HG02970 (cell line): ENCODE data around the gene PPFIA1.
"Not testable (repeated sequence)": the region's sequence is repeated elsewhere in the genome, so short reads cannot be mapped to it uniquely, and the experiment has no call there.

Experiments used
- ATAC-seq: cut with Tn5 transposase; IDR thresholded peaks from one replicate; pipeline ENCODE4 v1.9.1; 2021; ENCODE audit warnings: mild to moderate bottlenecking, moderate library complexity, moderate number of reproducible peaks; ENCODE audit not compliant: unreplicated experiment, low FRiP score

The PPFIA1 gene

DNA sequence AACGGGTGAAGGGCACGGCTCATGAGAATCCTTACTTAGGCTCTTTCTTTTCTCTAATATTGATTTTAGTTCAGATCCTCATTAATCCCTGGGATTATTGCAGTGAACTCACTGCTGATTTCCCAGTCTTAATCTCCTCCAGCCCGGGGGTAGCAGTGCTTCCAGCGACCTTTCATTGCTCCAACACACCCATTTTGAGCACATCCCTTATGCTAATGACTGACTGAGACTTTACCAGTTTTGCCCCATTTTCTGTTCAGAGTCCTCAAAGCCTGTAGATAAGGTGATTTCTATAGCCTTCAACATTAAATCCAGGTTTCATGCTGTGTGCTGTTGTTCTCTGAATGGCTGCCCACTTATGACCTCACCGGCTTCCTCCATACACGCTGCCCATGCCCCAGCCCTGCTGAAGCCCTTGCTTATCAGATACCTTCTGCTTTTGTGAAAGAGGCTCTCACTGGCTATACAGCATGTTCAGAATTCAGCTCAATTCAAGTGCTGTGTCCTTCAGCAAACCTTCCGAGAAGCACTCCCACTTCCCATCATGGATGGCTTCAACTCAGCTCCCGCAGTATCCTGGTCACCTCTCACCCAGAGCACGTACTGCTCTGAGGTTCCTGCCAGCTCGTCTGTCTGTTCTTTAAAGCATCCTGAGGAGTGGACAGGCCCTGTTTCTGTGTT, 49.0 kb downstream of the PPFIA1 start:
- no peak for ATAC-seq

DNA sequence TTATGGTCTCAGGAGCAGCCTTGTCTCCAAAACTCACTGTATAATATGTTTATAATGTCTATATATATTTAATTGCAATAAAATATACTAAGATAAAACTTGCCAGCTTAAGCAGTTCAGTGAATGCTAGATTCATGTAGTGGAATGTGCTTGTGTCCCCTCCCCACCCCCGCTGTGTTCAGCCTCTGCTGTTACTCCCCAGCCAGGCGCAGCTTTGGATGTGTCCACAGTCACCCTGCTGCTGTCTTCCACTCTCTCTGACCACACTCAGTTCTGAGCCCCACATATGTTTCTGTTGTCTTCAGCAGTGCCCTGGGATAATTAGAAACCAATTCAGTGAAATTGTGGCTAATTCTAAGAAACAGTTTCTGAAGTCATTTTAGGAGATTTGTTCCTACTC, 52.2 kb downstream of the PPFIA1 start:
- no peak for ATAC-seq

DNA sequence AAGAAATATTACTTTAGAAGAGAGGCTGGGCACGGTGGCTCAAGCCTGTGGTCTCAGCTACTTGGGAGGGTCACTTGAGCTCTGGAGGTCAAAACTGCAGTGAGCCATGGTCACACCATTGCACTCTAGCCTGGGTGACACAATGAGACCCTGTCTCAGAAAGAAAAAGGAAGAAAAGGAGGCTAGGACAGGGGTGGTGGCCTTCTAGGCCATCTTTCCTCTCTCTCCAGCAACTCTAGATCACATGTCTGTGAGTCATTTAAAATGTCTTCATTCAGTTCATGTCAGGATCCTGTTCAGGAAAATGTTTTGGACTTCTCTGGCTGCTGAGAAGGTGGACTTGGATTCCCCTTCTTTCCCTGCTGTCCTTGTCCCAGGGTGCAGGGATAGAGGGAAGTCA, 53.3 kb downstream of the PPFIA1 start:
- no peak for ATAC-seq

DNA sequence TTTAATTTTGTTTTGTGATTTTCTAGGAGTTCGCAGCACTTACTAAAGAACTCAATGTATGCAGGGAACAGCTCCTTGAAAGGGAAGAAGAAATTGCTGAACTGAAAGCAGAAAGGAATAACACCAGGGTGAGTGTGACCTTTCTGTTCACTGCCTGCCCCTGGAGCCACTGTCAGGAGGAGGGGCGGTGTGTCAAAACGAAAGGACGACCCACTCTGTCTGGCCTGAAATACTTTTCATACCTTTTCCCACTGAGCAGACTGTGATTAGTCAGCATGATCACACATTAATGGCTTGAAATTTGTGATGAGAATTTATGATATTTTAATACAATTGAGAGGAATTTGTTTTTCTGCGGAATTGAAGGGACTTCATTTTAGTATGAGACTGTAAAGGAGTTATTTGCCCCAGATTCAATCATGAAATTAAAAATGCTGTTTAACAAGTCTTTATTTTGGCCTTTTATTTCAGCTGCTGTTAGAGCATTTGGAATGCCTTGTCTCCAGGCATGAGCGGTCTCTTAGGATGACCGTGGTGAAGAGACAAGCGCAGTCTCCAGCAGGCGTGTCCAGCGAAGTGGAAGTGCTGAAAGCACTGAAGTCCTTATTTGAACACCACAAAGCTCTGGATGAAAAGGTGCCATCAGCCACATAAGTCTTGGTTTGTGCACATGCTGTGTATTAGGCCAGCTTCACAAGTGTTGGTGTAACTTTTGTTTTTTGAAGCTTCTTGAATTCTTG, 54.1 kb downstream of the PPFIA1 start:
- ATAC-seq = no peak

DNA sequence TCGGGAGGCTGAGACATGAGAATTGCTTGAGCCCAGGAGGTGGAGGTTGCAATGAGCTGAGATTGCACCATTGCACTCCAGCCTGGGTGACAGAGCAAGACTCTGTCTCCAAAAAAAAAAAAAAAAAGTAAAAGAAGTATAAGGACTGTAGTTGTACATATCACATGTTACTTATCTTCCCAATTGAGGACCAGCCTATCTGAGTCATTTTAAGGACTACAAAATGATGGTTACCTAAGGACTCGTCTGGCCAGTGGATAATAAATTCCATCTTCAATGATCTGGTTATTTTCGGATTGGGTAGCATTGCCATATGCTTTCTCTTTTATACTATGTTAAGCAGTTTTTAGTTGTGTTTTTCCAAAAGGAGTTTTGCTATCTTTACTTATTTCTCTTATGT, 55.3 kb downstream of the PPFIA1 start:
- no peak for ATAC-seq

DNA sequence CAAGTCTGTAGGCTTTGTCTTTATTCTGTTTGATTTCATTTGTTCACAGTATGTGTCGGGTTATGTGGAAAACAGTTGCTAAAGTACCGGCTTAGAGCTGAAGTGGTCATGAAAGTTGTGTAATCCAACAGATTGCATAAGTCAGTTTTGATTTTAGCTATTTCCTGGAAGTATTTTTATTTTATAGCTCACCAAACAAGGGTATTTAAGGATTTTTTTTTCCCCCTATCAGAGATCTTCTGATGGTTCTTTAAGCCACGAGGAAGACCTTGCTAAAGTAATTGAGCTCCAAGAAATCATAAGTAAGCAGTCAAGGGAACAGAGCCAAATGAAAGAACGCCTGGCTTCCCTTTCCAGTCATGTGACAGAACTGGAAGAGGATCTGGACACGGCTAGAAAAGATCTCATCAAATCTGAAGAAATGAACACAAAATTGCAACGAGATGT, 55.9 kb downstream of the PPFIA1 start:
- ATAC-seq = no peak

DNA sequence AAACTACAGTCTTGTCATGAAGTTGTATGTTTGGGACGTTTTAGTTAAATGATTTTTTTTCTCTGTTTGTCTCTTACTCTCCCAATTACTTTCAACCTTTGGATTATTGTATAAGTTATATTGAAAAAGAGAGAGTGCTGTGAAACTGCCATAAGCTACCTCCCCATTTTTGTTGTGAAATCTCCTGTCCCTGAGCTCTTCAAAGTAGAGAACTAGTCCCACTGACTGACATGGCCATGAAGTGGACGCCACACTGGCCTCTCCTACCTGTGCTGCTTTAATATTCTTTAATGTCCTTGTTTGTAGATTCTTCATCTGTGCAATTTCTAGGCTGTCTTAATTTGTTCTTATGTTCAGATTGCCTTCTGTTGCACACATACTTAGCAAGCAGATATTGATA, 56.3 kb downstream of the PPFIA1 start:
- no peak for ATAC-seq

DNA sequence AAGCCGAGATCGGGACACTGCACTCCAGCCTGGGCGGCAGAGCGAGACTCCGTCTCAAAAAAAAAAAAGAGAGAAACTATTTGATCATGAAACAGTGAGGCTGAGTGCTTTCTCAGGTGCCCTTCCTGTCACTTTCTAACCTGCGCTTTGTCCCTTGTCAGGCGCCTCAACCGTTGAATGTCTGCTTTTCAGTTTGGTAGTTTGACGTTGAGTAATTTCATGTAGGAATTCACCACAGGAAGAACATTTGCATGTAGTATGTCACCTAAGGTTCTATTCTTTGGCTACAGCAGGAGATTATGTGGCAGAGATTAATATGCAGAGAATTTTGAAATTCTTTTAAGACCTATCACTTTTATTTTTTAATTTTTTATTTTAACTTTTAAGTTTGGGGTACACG, 57.2 kb downstream of the PPFIA1 start:
- ATAC-seq = no peak

DNA sequence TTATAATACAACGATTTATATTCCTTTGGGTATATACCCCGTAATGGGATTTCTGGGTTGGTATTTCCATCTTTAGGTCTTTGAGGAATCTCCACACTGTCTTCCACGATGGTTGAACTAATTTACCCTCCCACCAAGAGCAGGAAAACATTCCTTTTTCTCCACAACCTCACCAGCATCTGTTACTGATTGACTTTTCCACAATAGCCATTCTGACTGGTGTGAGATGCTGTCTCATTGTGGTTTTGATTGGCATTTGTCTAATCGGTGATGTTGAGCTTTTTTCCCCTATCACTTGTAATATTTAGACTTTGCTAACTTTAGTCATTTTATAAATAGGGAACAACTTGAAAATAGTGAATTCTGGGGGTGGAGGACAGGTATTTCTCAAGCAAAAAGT, 58.1 kb downstream of the PPFIA1 start:
- no peak for ATAC-seq

DNA sequence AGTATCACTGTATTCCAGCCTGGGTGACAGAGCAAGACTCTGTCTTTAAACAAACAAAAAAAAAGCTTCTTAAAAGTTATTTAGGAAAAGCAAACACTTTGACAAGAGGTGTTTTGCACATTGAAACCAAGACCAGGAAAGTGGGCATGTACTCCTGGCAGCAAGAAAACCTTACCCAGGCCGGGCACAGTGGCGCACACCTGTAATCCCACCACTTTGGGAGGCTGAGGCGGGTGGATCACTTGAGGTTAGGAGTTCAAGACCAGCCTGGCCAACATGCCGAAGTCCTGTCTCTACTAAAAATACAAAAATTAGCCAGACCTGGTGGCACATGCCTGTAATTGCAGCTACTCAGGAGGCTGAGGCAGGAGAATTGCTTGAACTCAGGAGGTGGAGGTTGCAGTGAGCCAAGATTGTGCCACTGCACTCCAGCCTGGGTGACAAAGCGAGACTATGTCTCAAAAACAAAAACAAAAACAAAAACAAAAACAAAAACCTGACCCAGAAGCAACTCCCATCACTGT, 60.9 kb downstream of the PPFIA1 start:
- not testable (repeated sequence) for ATAC-seq

DNA sequence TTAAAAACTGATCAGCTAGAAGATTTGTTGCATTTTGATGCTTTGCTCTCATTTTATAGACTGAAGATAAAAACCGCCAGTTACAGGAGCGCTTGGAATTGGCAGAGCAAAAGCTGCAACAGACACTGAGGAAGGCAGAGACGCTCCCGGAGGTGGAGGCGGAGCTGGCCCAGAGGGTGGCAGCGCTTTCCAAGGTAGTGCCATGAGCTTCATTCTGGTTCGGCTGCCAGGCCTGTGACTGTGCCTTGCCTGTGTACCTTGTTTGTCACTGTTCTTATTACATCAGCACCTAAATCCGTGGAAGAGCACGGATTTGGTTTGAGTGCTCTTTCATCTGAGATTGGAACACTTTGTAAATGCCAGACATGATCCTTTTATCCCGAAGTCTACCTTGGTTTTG, 61.4 kb downstream of the PPFIA1 start:
- no peak for ATAC-seq

DNA sequence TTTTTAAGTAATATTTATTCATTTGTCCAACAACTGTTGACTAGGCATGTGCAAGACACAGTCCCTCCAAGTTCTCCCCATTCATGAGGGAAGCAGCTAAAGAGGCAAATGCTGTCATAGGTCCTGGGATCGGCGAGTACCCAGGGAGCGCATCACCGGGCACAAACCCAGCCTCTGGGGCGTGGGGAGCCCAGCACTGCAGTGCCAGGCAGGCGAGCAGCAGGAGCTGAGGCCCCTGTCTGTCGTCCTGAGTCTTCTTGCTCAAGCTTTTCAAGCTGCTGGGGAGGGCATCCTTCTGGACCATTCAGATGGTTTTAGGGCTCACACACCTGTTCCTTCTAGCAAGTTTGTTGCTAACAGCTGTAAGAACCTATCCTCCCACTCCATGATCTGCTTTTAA, 62.1 kb downstream of the PPFIA1 start:
- ATAC-seq = no peak

DNA sequence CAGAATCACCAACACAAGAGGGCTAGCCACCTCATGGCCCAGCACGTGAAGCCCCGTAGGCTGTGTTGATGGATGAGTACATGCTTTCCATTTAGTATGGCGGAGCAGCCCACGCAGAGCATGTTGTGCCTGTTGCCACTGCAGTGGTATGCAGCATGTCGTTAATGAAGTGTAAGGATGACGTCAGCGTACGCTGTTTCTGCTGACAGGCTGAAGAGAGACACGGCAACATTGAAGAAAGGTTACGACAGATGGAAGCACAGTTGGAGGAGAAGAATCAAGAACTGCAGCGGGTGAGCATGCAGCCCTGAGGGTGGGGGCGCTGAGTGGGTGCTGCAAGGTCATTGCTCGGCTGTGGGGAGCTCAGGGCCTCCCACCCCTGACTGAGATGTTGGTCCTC, 62.8 kb downstream of the PPFIA1 start:
- no peak for ATAC-seq

DNA sequence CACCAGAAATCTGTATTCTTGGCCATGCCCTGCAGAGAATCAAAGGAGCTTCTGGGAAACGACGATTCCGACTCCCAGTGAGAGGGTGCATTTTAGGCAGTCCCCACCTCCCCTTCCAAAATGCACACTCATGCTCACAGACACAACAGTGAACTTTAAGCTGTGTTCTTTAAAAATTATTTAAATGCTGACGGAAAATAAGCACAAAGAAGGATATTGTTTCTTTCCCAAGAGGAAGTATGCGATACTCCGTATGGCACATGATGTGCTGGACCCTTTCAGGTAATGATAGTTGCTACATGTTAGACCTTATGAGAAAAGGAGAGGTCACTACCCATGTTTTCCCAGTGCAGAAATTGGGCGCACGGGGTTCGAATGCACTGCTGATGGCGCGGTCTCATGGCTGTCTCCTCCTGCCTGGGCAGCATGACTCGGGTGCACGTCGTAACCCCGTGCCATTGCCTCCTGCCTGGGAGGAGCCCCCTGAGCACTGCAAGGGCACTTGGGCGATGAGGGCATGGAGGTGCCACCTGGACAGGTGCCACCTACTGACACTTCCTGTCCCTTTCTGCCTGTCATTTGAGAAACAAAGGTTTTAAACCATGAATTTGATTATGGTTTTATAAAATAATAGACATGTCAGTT, 64.0 kb downstream of the PPFIA1 start:
- no peak for ATAC-seq

DNA sequence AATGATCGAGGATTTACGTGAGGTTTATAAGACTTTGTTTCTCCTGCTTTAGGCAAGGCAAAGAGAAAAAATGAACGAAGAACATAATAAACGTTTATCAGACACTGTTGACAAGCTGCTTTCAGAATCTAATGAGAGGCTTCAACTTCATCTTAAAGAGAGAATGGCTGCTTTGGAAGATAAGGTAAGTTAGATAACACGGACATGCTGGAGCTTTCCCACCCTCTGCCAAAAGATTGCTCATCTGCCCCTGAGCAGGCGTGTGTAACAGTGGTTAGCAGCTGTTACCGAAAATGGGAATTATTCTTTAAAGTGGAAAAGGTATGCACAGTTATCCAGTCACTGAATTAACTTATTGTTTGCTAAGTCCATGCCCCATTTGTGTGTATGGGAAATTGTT, 65.0 kb downstream of the PPFIA1 start:
- ATAC-seq = no peak

DNA sequence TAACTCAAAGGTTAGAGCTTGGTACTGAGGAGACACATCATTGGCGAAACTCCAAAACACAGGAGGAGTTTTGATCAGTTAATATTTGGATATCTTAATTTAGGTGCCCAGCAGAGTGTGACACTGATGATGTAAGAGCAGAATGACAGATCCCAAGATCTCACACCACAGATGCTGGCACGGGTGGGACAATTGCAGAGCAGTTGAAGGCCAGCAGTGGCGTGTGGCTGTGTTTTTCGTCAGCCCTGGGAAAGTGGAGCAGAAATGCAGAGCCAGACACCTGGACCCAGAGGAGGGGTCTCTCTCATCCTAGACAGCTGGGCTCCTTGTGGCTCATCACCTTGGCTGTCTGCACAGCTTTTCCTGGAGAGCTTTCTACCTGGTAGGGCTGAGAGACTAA, 68.1 kb downstream of the PPFIA1 start:
- ATAC-seq = no peak

DNA sequence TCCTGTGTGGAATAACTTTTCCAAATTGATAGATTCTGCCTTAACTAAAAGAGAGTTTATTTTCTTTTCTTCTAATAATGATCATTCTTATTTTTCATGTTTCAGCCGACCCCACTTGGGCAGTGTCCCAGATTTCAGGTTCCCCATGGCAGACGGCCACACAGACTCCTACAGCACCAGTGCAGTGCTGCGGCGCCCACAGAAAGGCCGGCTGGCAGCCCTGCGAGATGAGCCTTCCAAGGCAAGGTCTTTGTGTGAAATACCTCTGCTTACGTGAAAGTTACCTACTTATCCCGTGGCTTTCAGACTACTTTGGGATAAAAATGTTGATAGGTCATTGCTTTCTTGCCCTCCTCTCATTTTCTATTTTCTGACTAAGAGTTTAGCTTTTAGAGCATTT, 68.6 kb downstream of the PPFIA1 start:
- ATAC-seq = no peak

DNA sequence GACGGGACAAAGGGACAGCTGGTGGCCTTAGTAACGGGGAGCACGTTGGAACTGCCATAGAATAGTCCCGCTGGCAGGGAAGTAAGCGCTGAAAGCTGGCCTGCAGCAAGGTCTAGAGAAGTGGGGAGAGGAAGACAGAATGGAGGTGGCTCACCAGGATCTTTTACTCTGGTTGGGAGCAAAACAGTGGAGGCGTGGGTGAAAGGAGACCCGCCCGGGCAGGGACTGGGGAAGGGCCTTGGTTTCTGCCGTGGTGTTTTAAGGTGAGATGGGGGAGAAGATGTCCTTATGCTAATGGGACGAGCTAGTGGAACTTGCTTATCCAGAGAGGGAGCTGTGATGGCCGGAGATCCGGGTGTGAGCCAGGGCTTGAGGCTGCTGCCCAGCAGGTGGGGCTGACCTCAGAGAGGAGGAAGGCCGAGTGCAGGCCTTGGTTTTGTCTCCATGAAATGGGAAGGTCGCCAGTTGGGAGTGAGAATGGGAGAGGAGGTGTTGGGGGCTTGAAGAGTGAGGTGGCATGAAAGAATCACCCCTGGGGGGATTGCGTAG, 71.5 kb downstream of the PPFIA1 start:
- ATAC-seq = no peak

DNA sequence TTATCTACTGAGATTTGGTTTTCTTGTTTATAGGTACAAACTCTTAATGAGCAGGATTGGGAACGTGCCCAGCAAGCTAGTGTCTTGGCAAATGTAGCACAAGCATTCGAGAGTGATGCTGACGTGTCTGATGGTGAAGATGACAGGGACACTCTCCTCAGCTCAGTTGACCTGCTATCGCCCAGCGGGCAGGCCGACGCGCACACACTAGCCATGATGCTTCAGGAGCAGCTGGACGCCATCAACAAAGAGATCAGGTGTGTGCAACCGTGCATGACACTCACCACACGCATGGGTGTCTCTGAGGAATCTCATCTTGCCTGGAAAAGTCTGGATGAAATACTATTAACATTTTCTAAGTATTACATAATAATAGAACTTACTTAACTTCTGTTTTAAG, 73.1 kb downstream of the PPFIA1 start:
- ATAC-seq = no peak

DNA sequence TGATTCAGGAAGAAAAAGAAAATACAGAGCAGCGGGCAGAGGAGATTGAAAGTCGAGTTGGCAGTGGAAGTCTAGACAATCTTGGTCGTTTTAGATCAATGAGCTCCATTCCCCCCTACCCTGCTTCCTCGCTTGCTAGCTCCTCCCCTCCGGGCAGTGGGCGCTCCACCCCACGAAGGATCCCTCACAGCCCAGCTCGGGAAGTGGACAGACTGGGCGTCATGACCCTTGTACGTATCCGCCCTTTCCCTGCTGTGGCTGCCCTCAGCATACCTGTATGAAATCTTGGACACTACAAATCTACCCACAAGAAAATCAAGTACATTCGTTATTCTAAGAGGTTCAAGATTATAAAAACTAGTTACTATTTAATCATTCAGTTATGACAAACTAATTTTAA, 77.7 kb downstream of the PPFIA1 start:
- ATAC-seq = no peak

DNA sequence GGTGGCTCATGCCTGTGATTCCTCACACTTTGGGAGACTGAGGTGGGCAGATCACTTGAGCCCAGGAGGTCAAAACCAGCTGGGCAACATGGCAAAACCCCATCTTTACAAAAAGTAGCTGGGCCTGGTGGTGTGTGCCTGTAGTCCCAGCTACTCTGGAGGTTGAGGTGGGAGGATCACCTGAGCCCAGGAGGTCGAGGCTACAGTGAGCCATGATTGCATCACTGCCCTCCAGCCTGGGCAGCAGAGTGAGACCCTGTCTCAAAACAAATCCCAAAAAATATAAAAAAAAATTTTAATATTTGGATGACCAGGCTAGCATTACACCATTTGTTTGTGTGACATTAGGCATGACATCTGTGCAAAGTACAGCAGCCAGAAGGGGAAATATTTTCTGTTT, 78.1 kb downstream of the PPFIA1 start:
- no peak for ATAC-seq
